Stimulated activated CD8-positive, alpha-beta memory T cell treated with anti-CD3 and anti-CD28 coated beads, Interleukin-15, amount 100 ng/mL, for 48 hours (primary cell): Measurements from ENCODE around the gene MYBPC2.
A peak's percentile ranks its signal among the peaks of the same experiment; 100 is the strongest.

Experiments used
- DNase-seq, 2 donors: peaks; one replicate each; pipeline ENCODE4 v3.0.0-alpha.2; 2020; ENCODE audit warnings: low read depth in 2 of 2

MYBPC2 gene

GRCh38 chr19:50410109-50410508 lies 22.6 kb upstream of the MYBPC2 start:
- no peak for DNase-seq

GRCh38 chr19:50412419-50412818 lies 20.3 kb upstream of the MYBPC2 start:
- no peak for DNase-seq

GRCh38 chr19:50413096-50413495 lies 19.6 kb upstream of the MYBPC2 start:
- no peak for DNase-seq

- no peak for DNase-seq
These were observed 19.2 kb upstream of the MYBPC2 start for GRCh38 chr19:50413531-50413930.

- DNase-seq: peak; percentile 60 to 66
These were observed 17.6 kb upstream of the MYBPC2 start for GRCh38 chr19:50414864-50415660.

- DNase-seq: no peak
These were observed 17.0 kb upstream of the MYBPC2 start for GRCh38 chr19:50415661-50416033.

- no peak for DNase-seq
These were observed 16.4 kb upstream of the MYBPC2 start for GRCh38 chr19:50416034-50416977.

GRCh38 chr19:50417111-50418081 lies 15.3 kb upstream of the MYBPC2 start:
- DNase-seq: no peak

GRCh38 chr19:50418176-50419021 lies 14.3 kb upstream of the MYBPC2 start, which contains the start of gene SPIB:
TSS of gene SPIB (plus strand) at chr19:50418938. CDS start at chr19:50418963, 25 bp downstream.
- no peak for DNase-seq

- no peak for DNase-seq
These were observed 13.6 kb upstream of the MYBPC2 start for GRCh38 chr19:50419022-50419579.

- no peak for DNase-seq
These were observed 13.1 kb upstream of the MYBPC2 start for GRCh38 chr19:50419580-50420035.

- no peak for DNase-seq
These were observed 12.6 kb upstream of the MYBPC2 start for GRCh38 chr19:50420127-50420526.

GRCh38 chr19:50420808-50421207 lies 11.9 kb upstream of the MYBPC2 start:
- no peak for DNase-seq

- DNase-seq: no peak
These were observed 10.1 kb upstream of the MYBPC2 start for GRCh38 chr19:50422397-50423278.

GRCh38 chr19:50423279-50424113 lies 9.2 kb upstream of the MYBPC2 start:
- no peak for DNase-seq

- no peak for DNase-seq
These were observed 7.1 kb upstream of the MYBPC2 start for GRCh38 chr19:50425581-50425980.

GRCh38 chr19:50427318-50427925 lies 5.3 kb upstream of the MYBPC2 start:
- DNase-seq: no peak

- DNase-seq: no peak
These were observed 4.7 kb upstream of the MYBPC2 start for GRCh38 chr19:50427997-50428425.
